Measurements from ENCODE around the gene CT45A10.
"Not testable (repeated sequence)": the region's sequence is repeated elsewhere in the genome, so short reads cannot be mapped to it uniquely, and the experiment has no call there.

Gene CT45A10

GRCh38 chrX:135893294-135893817 is at the start of gene CT45A10, which contains the start of gene SAGE1:
CT45A10 (minus strand) TSS chrX:135893444; CDS start chrX:135885344, 8,100 bp downstream.
SAGE1 (plus strand) TSS chrX:135893716; CDS start chrX:135896243, 2,527 bp downstream.
- DNase-seq (ENCODE audit: low read depth, low spot score) = no peak

- peak; percentile 51 for DNase-seq (ENCODE audit: low read depth, low spot score)
These were observed 38.6 kb upstream of the CT45A10 start for GRCh38 chrX:135931644-135932487.

GRCh38 chrX:135927897-135928296 is 34.7 kb upstream of the CT45A10 start:
- no peak for DNase-seq (ENCODE audit: low read depth, low spot score)

- DNase-seq (ENCODE audit: low read depth, low spot score) = peak; percentile 2
These were observed 30.1 kb upstream of the CT45A10 start for GRCh38 chrX:135923353-135923752.

- DNase-seq (ENCODE audit: low read depth, low spot score) = not testable (repeated sequence)
These were observed 27.3 kb upstream of the CT45A10 start for GRCh38 chrX:135920516-135920915.

GRCh38 chrX:135914404-135914803 is 21.2 kb upstream of the CT45A10 start:
- DNase-seq (ENCODE audit: low read depth, low spot score) = no peak

GRCh38 chrX:135910251-135910650 is 17.0 kb upstream of the CT45A10 start:
- DNase-seq (ENCODE audit: low read depth, low spot score) = no peak

- DNase-seq (ENCODE audit: low read depth, low spot score) = no peak
These were observed 463 bp downstream of the CT45A10 start for GRCh38 chrX:135892781-135893180.

GRCh38 chrX:135890087-135890585 is 3.1 kb downstream of the CT45A10 start:
- DNase-seq (ENCODE audit: low read depth, low spot score) = no peak

GRCh38 chrX:135888976-135889375 is 4.3 kb downstream of the CT45A10 start:
- not testable (repeated sequence) for DNase-seq (ENCODE audit: low read depth, low spot score)

- DNase-seq (ENCODE audit: low read depth, low spot score) = not testable (repeated sequence)
These were observed 5.0 kb downstream of the CT45A10 start for GRCh38 chrX:135888230-135888629.

- not testable (repeated sequence) for DNase-seq (ENCODE audit: low read depth, low spot score)
These were observed 10.5 kb downstream of the CT45A10 start for GRCh38 chrX:135882741-135883140.

GRCh38 chrX:135871712-135872111 is 21.5 kb downstream of the CT45A10 start, which contains the start of gene CT45A9:
CT45A9 (minus strand) TSS chrX:135871812; CDS start chrX:135868061, 3,751 bp downstream.
- DNase-seq (ENCODE audit: low read depth, low spot score) = not testable (repeated sequence)

GRCh38 chrX:135854438-135854837 is 38.8 kb downstream of the CT45A10 start, which contains the start of gene CT45A8:
CT45A8 (minus strand) TSS chrX:135854538; CDS start chrX:135850783, 3,755 bp downstream.
- DNase-seq (ENCODE audit: low read depth, low spot score) = not testable (repeated sequence)

GRCh38 chrX:135837180-135837579 is 56.1 kb downstream of the CT45A10 start, which contains the start of gene CT45A7:
CT45A7 (minus strand) TSS chrX:135837280; CDS start chrX:135833533, 3,747 bp downstream.
- not testable (repeated sequence) for DNase-seq (ENCODE audit: low read depth, low spot score)
